Endothelial cell of umbilical vein (primary cell): ENCODE data around the gene NANOS3. TPM values are rescaled to one million over a fixed set of nuclear protein-coding genes. Genes with fewer than 3 reads are reported as not detected.

Experiments used
- BruUV-seq: library from RNA; stranded (reverse); fragments of 400-500 nt; replicated peaks from 2 replicates; lab custom pipeline; 2021; lab: Mats Ljungman, UMichigan
- CTCF ChIA-PET: fragments of 300-600, 350-600 bp; sonication (Branson Sonifier 250); formaldehyde crosslinking; loops from one replicate; lab custom pipeline; 2021; ENCODE audit warnings: antibody characterized with exemption, inconsistent platforms; lab: Charles Lee
- POLR2A ChIA-PET: fragments of 300-600, 350-600 bp; sonication (Branson Sonifier 250); formaldehyde crosslinking; loops from one replicate; lab custom pipeline; 2021; ENCODE audit warnings: antibody characterized with exemption, inconsistent platforms; lab: Charles Lee
- DNase-seq: peaks from one replicate; pipeline ENCODE4 v3.0.0-alpha.2; 2011; ENCODE audit warnings: low read depth, low spot score
- FAIRE-seq: peaks from 2 replicates; lab custom pipeline; 2011; peaks lifted over from hg19 to GRCh38; lab: Jason Lieb, UNC
- H2AFZ ChIP-seq: 2 replicates; pipeline ENCODE4 v1.6.0; 2012; ENCODE audit warnings: low read depth, low read length, control low read depth, inconsistent platforms
- H3K27ac ChIP-seq: 2 replicates; pipeline ENCODE4 v1.5.1; 2011; ENCODE audit warnings: low read depth, mild to moderate bottlenecking, control low read depth, low read length, moderate library complexity; ENCODE audit not compliant: insufficient read depth
- H3K27me3 ChIP-seq, 2 experiments: 2 replicates each; pipeline versions ENCODE4 v1.6.0 to v1.6.1; 2011; ENCODE audit warnings: low read length in 2 of 2, mixed read lengths in 1 of 2; ENCODE audit not compliant: control insufficient read depth in 2 of 2, insufficient read depth in 2 of 2
- H3K36me3 ChIP-seq, 2 experiments: 2 replicates in 1 of 2; 3 replicates in 1 of 2; pipeline ENCODE4 v1.5.1; 2011; ENCODE audit warnings: low read length in 2 of 2, mild to moderate bottlenecking in 1 of 2, moderate library complexity in 1 of 2; ENCODE audit not compliant: control insufficient read depth in 2 of 2, insufficient read depth in 2 of 2; ENCODE audit errors: extremely low read depth in 1 of 2
- H3K4me1 ChIP-seq: 3 replicates; pipeline ENCODE4 v1.5.1; 2011; ENCODE audit warnings: mild to moderate bottlenecking, low read length; ENCODE audit not compliant: control insufficient read depth, insufficient read depth; ENCODE audit errors: extremely low read depth
- H3K4me2 ChIP-seq: 2 replicates; pipeline ENCODE4 v1.6.1; 2011; ENCODE audit warnings: low read length, control low read depth, mixed read lengths; ENCODE audit not compliant: insufficient read depth
- H3K4me3 ChIP-seq, 3 experiments: fragments of 200-600 bp in 1 of 3; sonication (generic), shearing (Covaris generic) in 1 of 3; replicated peaks in 1 of 3; 2 replicates each; pipeline ENCODE4 v1.5.1; 2011 to 2016; ENCODE audit warnings: control low read depth in 3 of 3, low read length in 3 of 3, mild to moderate bottlenecking in 2 of 3, inconsistent platforms in 1 of 3, low read depth in 1 of 3, moderate library complexity in 1 of 3; ENCODE audit not compliant: insufficient read depth in 1 of 3
- H3K79me2 ChIP-seq: 2 replicates; pipeline ENCODE4 v1.6.0; 2012; ENCODE audit warnings: low read length, inconsistent platforms; ENCODE audit not compliant: control insufficient read depth, insufficient read depth
- H3K9ac ChIP-seq: replicated peaks from 2 replicates; pipeline ENCODE3; 2011; ENCODE audit warnings: low read length, control low read depth; ENCODE audit not compliant: insufficient read depth; ENCODE audit errors: extremely low read depth
- H3K9me1 ChIP-seq: replicated peaks from 3 replicates; pipeline ENCODE4 v1.6.0; 2011; ENCODE audit warnings: mild to moderate bottlenecking, low read length; ENCODE audit not compliant: control insufficient read depth, insufficient read depth; ENCODE audit errors: extremely low read depth
- H3K9me3 ChIP-seq: replicated peaks from 2 replicates; pipeline ENCODE4 v1.5.1; 2012; ENCODE audit warnings: low read length, inconsistent platforms; ENCODE audit not compliant: control insufficient read depth, insufficient read depth
- H4K20me1 ChIP-seq: replicated peaks from 2 replicates; pipeline ENCODE3; 2011; ENCODE audit warnings: mild to moderate bottlenecking, low read length; ENCODE audit not compliant: control insufficient read depth, insufficient read depth; ENCODE audit errors: extremely low read depth
- EZH2 ChIP-seq: IDR thresholded peaks from 2 replicates; pipeline ENCODE4 v1.6.1; 2012; ENCODE audit warnings: borderline replicate concordance, low read depth, mild to moderate bottlenecking, moderate library complexity, low read length, inconsistent platforms; ENCODE audit not compliant: severe bottlenecking
- FOS ChIP-seq: IDR thresholded peaks from 2 replicates; pipeline ENCODE4 v1.6.1; 2011; ENCODE audit warnings: mild to moderate bottlenecking, low read length, moderate library complexity, borderline replicate concordance; ENCODE audit not compliant: insufficient read depth
- GATA2 ChIP-seq: IDR thresholded peaks from 2 replicates; pipeline ENCODE4 v1.7.0; 2011; ENCODE audit warnings: low read depth, mild to moderate bottlenecking, moderate library complexity, mixed read lengths, low read length; ENCODE audit not compliant: insufficient read length, insufficient read depth
- JUN ChIP-seq: IDR thresholded peaks from 2 replicates; pipeline ENCODE4 v1.6.1; 2011; ENCODE audit warnings: borderline replicate concordance, low read depth; ENCODE audit not compliant: insufficient read length, insufficient read depth
- MYC ChIP-seq: IDR thresholded peaks from one replicate; pipeline ENCODE4 v1.6.1; 2011; ENCODE audit warnings: mild to moderate bottlenecking, low read depth, low read length
- POLR2A ChIP-seq: IDR thresholded peaks from 2 replicates; pipeline ENCODE4 v1.6.1; 2012; ENCODE audit warnings: low read depth, mild to moderate bottlenecking, control low read depth, low read length
- POLR2AphosphoS5 ChIP-seq: IDR thresholded peaks from 2 replicates; pipeline ENCODE4 v1.6.1; 2012; ENCODE audit warnings: low read depth, mild to moderate bottlenecking, control low read depth, low read length, moderate library complexity; ENCODE audit not compliant: insufficient read depth
- dilution Hi-C: fragments of 300-500 bp; cut with MboI; formaldehyde crosslinking; loops from one replicate; pipeline ENCODE4 v1.15.0; 2019; ENCODE audit warnings: low sequenced_read_pairs; ENCODE audit not compliant: extremely low pct_ligation_motif_present
- intact Hi-C: fragments of 100-400 bp; cut with micrococcal nuclease; formaldehyde crosslinking; loops from one replicate; pipeline ENCODE4 v1.10.0; 2022
- polyA plus RNA-seq, 4 experiments: library from polyadenylated mRNA; depleted of rRNA in 3 of 4; stranded (reverse) in 3 of 4; unstranded in 1 of 4; fragments of >200 nt; gene quantifications; 2 replicates each; pipeline versions ENCODE4 v1.2.1 to v1.2.3, GENCODE V29; 2011 to 2012; ENCODE audit warnings: missing spikeins in 1 of 4
- total RNA-seq: library from RNA; stranded (reverse); gene quantifications from 2 replicates; pipeline ENCODE4 v1.2.3, GENCODE V29; 2021
- TF ChIP-seq, protein P1 (sequence below): IDR thresholded peaks from 2 replicates; pipeline ENCODE4 v1.6.1; 2011; ENCODE audit not compliant: insufficient read depth, insufficient read length
- TF ChIP-seq, protein P2 (sequence below), 2 donors: IDR thresholded peaks; 1 replicate in 1 of 2; 2 replicates in 1 of 2; pipeline ENCODE4 v1.5.1; 2011; ENCODE audit warnings: low read length in 2 of 2, mild to moderate bottlenecking in 2 of 2, moderate library complexity in 2 of 2, control low read depth in 1 of 2, inconsistent platforms in 1 of 2, low read depth in 1 of 2; ENCODE audit not compliant: insufficient read depth in 1 of 2; ENCODE audit errors: extremely low read depth in 1 of 2

The NANOS3 gene
- total and polyA plus RNA-seq, 2 donors (not counting 3 experiments of a cell fraction or from before 2014, with no cell fraction given): 1.0 to 4.4 TPM

DNA sequence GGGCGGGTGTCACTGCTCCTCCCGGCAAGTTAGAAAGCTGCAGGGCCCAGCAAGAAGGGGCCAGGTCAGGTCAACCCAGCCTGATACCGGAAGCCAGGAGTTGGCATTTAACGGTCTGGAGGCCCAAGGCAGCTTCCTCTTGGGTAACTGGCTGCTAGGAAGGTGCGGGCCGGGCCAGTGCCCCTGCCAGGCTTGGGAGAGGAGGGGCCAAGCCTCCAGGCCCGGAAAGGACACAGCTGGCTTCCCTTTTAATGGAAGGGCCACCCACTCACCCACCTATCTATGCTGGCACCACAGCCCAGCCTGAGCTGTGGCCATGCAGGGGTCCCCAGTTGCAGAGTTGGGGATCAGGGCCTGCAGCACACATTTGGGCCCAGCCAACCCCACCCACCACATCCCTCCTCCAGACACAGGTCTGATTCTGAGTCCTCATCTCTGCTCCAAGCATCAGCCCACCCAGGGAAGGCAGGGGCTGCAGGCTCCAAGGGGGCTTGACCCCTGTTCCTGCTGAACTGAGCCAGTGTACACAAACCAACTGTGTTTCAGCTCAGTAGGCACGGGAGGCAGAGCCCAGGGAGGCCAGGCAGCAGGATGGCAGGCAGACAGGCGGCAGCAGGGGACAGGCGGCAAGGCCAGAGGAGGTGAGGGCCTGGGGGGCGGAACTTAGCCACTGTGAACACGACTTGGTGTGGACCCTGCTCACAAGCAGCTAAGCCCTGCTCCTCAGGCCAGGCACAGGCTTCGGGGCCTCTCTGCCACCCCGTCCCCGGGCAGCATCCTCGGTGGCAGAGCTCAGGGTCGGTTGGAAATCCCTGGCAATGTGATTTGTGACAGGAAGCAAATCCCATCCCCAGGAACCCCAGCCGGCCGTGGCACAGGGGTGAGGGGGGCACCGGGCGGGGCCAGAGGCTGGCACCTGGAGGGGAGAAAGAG lies 40.9 kb upstream of the NANOS3 start:
- Histone ChIP-seq H3K79me2 (peaks cover 48% of the 10 kb centered on the region), H2AFZ (no peak overlapping the region), H3K9me1 (no peaks in the 10 kb centered on the region), H3K9ac (peak overlapping the region; percentile 61), H3K36me3 (peaks cover 6 to 12% of the 10 kb centered on the region in 2 experiments), H3K9me3 (no peaks in the 10 kb centered on the region), H3K27me3 (no peaks in the 10 kb centered on the region), H3K4me1 (peaks cover 30% of the 10 kb centered on the region), H4K20me1 (no peaks in the 10 kb centered on the region), H3K27ac (peak overlapping the region; percentile 74), H3K4me2 (no peak overlapping the region), H3K4me3 (no peak overlapping the region)
- FAIRE-seq (peak; percentile 59), DNase-seq (no peak)
- POLR2A ChIA-PET: interaction anchor here (0.5 to 2.0 kb wide), 6 partner anchors 11 to 48 kb away, joined by 3 to 16 read pairs (median 8); partner anchors contain the start of gene ZSWIM4
- TF ChIP-seq POLR2AphosphoS5: peak; percentile 51
- TF ChIP-seq, protein P1, sequence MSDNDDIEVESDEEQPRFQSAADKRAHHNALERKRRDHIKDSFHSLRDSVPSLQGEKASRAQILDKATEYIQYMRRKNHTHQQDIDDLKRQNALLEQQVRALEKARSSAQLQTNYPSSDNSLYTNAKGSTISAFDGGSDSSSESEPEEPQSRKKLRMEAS: no peak
- dilution Hi-C loops: no loop called here
- CTCF ChIA-PET: interaction anchor here (0.7 to 4.5 kb wide), 11 partner anchors 17 to 72 kb away, joined by 3 to 77 read pairs (median 6); partner anchors contain the start of genes MRI1 and ZSWIM4
- intact Hi-C loops: no loop called here
- no TSS peak for BruUV-seq

GRCh38 chr19:13838435-13839129 lies 38.4 kb upstream of the NANOS3 start:
- no peaks in the 10 kb centered on the region for H3K9me1 ChIP-seq
- H2AFZ ChIP-seq: no peak overlapping the region
- no peak for TF ChIP-seq GATA2
- TF ChIP-seq, protein P1: no peak
- no peak for TF ChIP-seq MYC
- TF ChIP-seq, protein P2, sequence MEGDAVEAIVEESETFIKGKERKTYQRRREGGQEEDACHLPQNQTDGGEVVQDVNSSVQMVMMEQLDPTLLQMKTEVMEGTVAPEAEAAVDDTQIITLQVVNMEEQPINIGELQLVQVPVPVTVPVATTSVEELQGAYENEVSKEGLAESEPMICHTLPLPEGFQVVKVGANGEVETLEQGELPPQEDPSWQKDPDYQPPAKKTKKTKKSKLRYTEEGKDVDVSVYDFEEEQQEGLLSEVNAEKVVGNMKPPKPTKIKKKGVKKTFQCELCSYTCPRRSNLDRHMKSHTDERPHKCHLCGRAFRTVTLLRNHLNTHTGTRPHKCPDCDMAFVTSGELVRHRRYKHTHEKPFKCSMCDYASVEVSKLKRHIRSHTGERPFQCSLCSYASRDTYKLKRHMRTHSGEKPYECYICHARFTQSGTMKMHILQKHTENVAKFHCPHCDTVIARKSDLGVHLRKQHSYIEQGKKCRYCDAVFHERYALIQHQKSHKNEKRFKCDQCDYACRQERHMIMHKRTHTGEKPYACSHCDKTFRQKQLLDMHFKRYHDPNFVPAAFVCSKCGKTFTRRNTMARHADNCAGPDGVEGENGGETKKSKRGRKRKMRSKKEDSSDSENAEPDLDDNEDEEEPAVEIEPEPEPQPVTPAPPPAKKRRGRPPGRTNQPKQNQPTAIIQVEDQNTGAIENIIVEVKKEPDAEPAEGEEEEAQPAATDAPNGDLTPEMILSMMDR (IDR thresholded peaks at IDR 0.05; ENCODE audit: extremely low read depth in 1 of 2, insufficient read depth in 1 of 2, low read depth in 1 of 2, low read length in 2 of 2): no peak
- TF ChIP-seq POLR2A: peak; percentile 44
- no peak for TF ChIP-seq JUN
- no peak for TF ChIP-seq EZH2
- no peak for TF ChIP-seq FOS
- peak; percentile 78 for TF ChIP-seq POLR2AphosphoS5
- peak overlapping the region; percentile 73 for H3K4me2 ChIP-seq
- intact Hi-C loops: loop anchor here (1.0 to 2.0 kb wide), 6 partner anchors 9 to 742 kb away; no protein-coding TSS in a partner anchor
- H3K27me3 ChIP-seq: no peaks in the 10 kb centered on the region
- peaks cover 67% of the 10 kb centered on the region for H3K79me2 ChIP-seq
- dilution Hi-C loops: no loop called here
- no peaks in the 10 kb centered on the region for H3K9me3 ChIP-seq
- H3K36me3 ChIP-seq: peaks cover 6 to 11% of the 10 kb centered on the region in 2 experiments
- H4K20me1 ChIP-seq: no peaks in the 10 kb centered on the region
- peaks cover 36% of the 10 kb centered on the region for H3K4me1 ChIP-seq
- peak overlapping the region in 2 of 3 experiments; percentile 55 to 79 for H3K4me3 ChIP-seq
- peak overlapping the region; percentile 94 for H3K27ac ChIP-seq
- peak; percentile 46 for FAIRE-seq
- no peak for DNase-seq
- BruUV-seq: TSS peak; percentile 13
- POLR2A ChIA-PET: interaction anchor here (1.2 to 3.2 kb wide), 3 partner anchors 21 to 43 kb away, joined by 4 to 25 read pairs (median 6); partner anchors contain the start of gene ZSWIM4
- peak overlapping the region; percentile 97 for H3K9ac ChIP-seq
- CTCF ChIA-PET: interaction anchor here (4.3 kb wide), 1 partner anchor 23 kb away, joined by 58 read pairs; no protein-coding TSS in a partner anchor
